Body of pancreas (tissue), 4 donors: ENCODE data around the gene THSD8. TPM values are rescaled to one million over a fixed set of nuclear protein-coding genes. Genes with fewer than 3 reads are reported as not detected.

Source experiments
- ATAC-seq: fragments of 150-250 bp; one replicate; pipeline ENCODE4 v1.9.1; 2016
- DNase-seq, 4 donors: peaks; one replicate each; pipeline ENCODE4 v3.0.0-alpha.2; 2019
- H3K27ac ChIP-seq, 4 donors: fragments of 200-600 bp; sonication (generic); 1 replicate in 3 of 4; 2 replicates in 1 of 4; pipeline versions ENCODE4 v1.5.1 to v1.6.1; 2016 to 2019; ENCODE audit warnings: mild to moderate bottlenecking in 1 of 4, mixed read lengths in 1 of 4, moderate library complexity in 1 of 4
- H3K27me3 ChIP-seq, 2 donors: fragments of 200-600 bp; sonication (generic); one replicate each; pipeline ENCODE4 v1.6.0; 2016; ENCODE audit warnings: mild to moderate bottlenecking in 1 of 2
- H3K36me3 ChIP-seq, 2 donors: fragments of 200-600 bp; sonication (generic); replicated peaks in 1 of 2; 2 replicates each; pipeline ENCODE4 v1.5.1; 2016; ENCODE audit warnings: low read depth in 2 of 2; ENCODE audit not compliant: insufficient read depth in 1 of 2
- H3K4me1 ChIP-seq: fragments of 200-600 bp; sonication (generic); one replicate; pipeline ENCODE4 v1.6.0; 2016
- H3K4me3 ChIP-seq, 2 donors: fragments of 200-600 bp; sonication (generic); 1 replicate in 1 of 2; 2 replicates in 1 of 2; pipeline ENCODE4 v1.5.1; 2016 to 2019
- H3K9me3 ChIP-seq, 3 donors: fragments of 200-600 bp; sonication (generic); 1 replicate in 2 of 3; 2 replicates in 1 of 3; pipeline ENCODE4 v1.5.1; 2016
- CTCF ChIP-seq, 7 experiments: fragments of 450-650 bp in 4 of 7; fragments of 200-600 bp in 3 of 7; sonication (generic) in 3 of 7; IDR thresholded peaks; one replicate each; pipeline ENCODE4 v1.5.1; 2016 to 2019; ENCODE audit warnings: antibody characterized with exemption in 7 of 7
- POLR2A ChIP-seq, 3 donors: fragments of 450-650 bp; IDR thresholded peaks; one replicate each; pipeline ENCODE4 v1.6.1; 2016; ENCODE audit warnings: antibody characterized with exemption in 3 of 3, mild to moderate bottlenecking in 2 of 3
- WGBS, 2 donors: methylation state at CpG; one replicate each; pipeline ENCODE4 v1.1.5; 2017; 5-methylcytosine and 5-hydroxymethylcytosine counted together
- intact Hi-C: fragments of 100-400 bp; cut with DNase I; formaldehyde crosslinking; loops from one replicate; pipeline ENCODE4 v1.15.1; 2023
- microRNA-seq, 2 donors: library from miRNA; unstranded; fragments of <30 nt; microRNA quantifications; one replicate each; pipeline ENCODE4, GENCODE V29; 2016; ENCODE audit warnings: borderline number of aligned reads in 2 of 2, borderline replicate concordance in 2 of 2
- small RNA-seq: library from RNA; depleted of rRNA; stranded (forward); fragments of <200 nt; gene quantifications from one replicate; pipeline ENCODE3, GENCODE V24; 2016
- total RNA-seq, 2 donors: library from RNA; depleted of rRNA; stranded (reverse); fragments of >200 nt; gene quantifications; one replicate each; pipeline ENCODE4 v1.1.0, GENCODE V29; 2016

THSD8 gene
- total RNA-seq, 2 donors from 2014 or later: not detected

GRCh38 chr19:12847159-12848139 lies 45.6 kb downstream of the THSD8 start:
- peak; percentile 85 to 92 (median 88) for DNase-seq
- WGBS, 2 donors: 10 to 31% methylated on average over 12 to 62 of the region's 69 CpGs
- Histone ChIP-seq H3K27ac (no peak overlapping the region), H3K9me3 (no peaks in the 10 kb centered on the region), H3K27me3 (peaks cover 0 to 2% of the 10 kb centered on the region in 2 donors), H3K4me3 (no peak overlapping the region), H3K4me1 (peaks cover 9% of the 10 kb centered on the region), H3K36me3 (no peaks in the 10 kb centered on the region)
- ATAC-seq: peak; percentile 97
- no peak for TF ChIP-seq POLR2A (IDR thresholded peaks at IDR 0.05)
- TF ChIP-seq CTCF (IDR thresholded peaks at IDR 0.05): peak; percentile 93 to 99 (median 98)
- intact Hi-C loops: no loop called here

Small RNAs within 50 kb of the gene (microRNA-seq; reads per million reads assigned to microRNA genes)
- gene MIR5684 (0 to 0.47 reads per million in 2 donors), gene MIR6794 (0 reads per million in 2 donors)

Small RNAs within 50 kb of the gene (small RNA-seq; reads per million reads assigned to genes)
- gene MIR5684 (not detected), gene MIR6794 (not detected)

Other genes with a start within 250 kb of the THSD8 start
- 1 to 10 TPM; 2.0 to 2.6 TPM for gene ZNF490, start 191.3 kb upstream of the THSD8 start, total RNA-seq
- gene ZNF791, start 191.1 kb upstream of the THSD8 start, total RNA-seq: 10 to 100 TPM in 1 of 2 donors, 1 to 10 TPM in 1; 9.9 to 16.9 TPM
- 10 to 100 TPM; 30.0 to 48.0 TPM for gene MAN2B1, start 135.3 kb upstream of the THSD8 start, total RNA-seq
- gene WDR83, start 135.3 kb upstream of the THSD8 start, total RNA-seq: 10 to 100 TPM; 12.5 to 37.2 TPM
- 100 to 1,000 TPM in 1 of 2 donors, 10 to 100 TPM in 1; 55.8 to 136 TPM for gene DHPS, start 120.2 kb upstream of the THSD8 start, total RNA-seq
- not detected for gene GNG14, start 114.1 kb upstream of the THSD8 start, total RNA-seq
- gene FBXW9, start 105.4 kb upstream of the THSD8 start, total RNA-seq: 1 to 10 TPM; 3.9 to 4.0 TPM
- 10 to 100 TPM; 15.0 to 35.6 TPM for gene TNPO2, start 78.1 kb upstream of the THSD8 start, total RNA-seq
- gene TRIR, start 67.4 kb upstream of the THSD8 start, total RNA-seq: 100 to 1,000 TPM; 187 to 282 TPM
- gene GET3, start 64.6 kb upstream of the THSD8 start, total RNA-seq: 10 to 100 TPM; 13.2 to 22.8 TPM
- not detected for gene BEST2, start 50.3 kb upstream of the THSD8 start, total RNA-seq
- 100 to 1,000 TPM; 114 to 354 TPM for gene HOOK2, start 26.5 kb upstream of the THSD8 start, total RNA-seq
- 100 to 1,000 TPM; 219 to 485 TPM for gene JUNB, start 10.6 kb upstream of the THSD8 start, total RNA-seq
- 100 to 1,000 TPM; 105 to 146 TPM for gene PRDX2, start 269 bp upstream of the THSD8 start, total RNA-seq
- gene RNASEH2A, start 4.5 kb downstream of the THSD8 start, total RNA-seq: 1 to 10 TPM; 1.3 to 6.5 TPM
- under 1 TPM in 1 of 2 donors, not detected in 1; 0.52 TPM for gene RTBDN, start 32.5 kb downstream of the THSD8 start, total RNA-seq
- gene MAST1, start 36.4 kb downstream of the THSD8 start, total RNA-seq: under 1 TPM in 1 of 2 donors, not detected in 1; 0.26 TPM
- 10 to 100 TPM in 1 of 2 donors, 1 to 10 TPM in 1; 6.9 to 28.3 TPM for gene DNASE2, start 79.4 kb downstream of the THSD8 start, total RNA-seq
- gene KLF1, start 85.1 kb downstream of the THSD8 start, total RNA-seq: not detected
- gene GCDH, start 89.1 kb downstream of the THSD8 start, total RNA-seq: 10 to 100 TPM; 17.4 to 57.7 TPM
- not detected for gene SYCE2, start 117.2 kb downstream of the THSD8 start, total RNA-seq
- gene FARSA, start 131.6 kb downstream of the THSD8 start, total RNA-seq: 10 to 100 TPM; 25.9 to 35.6 TPM
- gene CALR, start 136.5 kb downstream of the THSD8 start, total RNA-seq: 100 to 1,000 TPM; 298 to 388 TPM
- 10 to 100 TPM; 53.7 to 94.6 TPM for gene RAD23A, start 143.8 kb downstream of the THSD8 start, total RNA-seq
- 10 to 100 TPM; 31.3 to 42.0 TPM for gene GADD45GIP1, start 155.2 kb downstream of the THSD8 start, total RNA-seq
- not detected for gene DAND5, start 167.5 kb downstream of the THSD8 start, total RNA-seq
- 10 to 100 TPM; 16.9 to 26.7 TPM for gene NFIX, start 193.4 kb downstream of the THSD8 start, total RNA-seq